Adrenal gland (tissue), 12 donors: Measurements from ENCODE around the gene GNLY. TPM values are rescaled to one million over a fixed set of nuclear protein-coding genes. Genes with fewer than 3 reads are reported as not detected.

Source experiments
- DNase-seq, 7 donors: peaks; one replicate each; pipeline ENCODE4 v3.0.0-alpha.2; 2019 to 2020
- H3K27ac ChIP-seq, 5 donors: fragments of 200-600 bp; sonication (generic) in 4 of 5; 1 replicate in 3 of 5; 2 replicates in 2 of 5; pipeline versions ENCODE4 v1.5.1 to v1.8.0; 2016 to 2020; ENCODE audit warnings: mild to moderate bottlenecking in 1 of 5
- H3K27me3 ChIP-seq: fragments of 200-600 bp; 2 replicates; pipeline ENCODE4 v1.8.0; 2021
- H3K36me3 ChIP-seq, 2 donors: fragments of 200-600 bp; replicated peaks in 1 of 2; 1 replicate in 1 of 2; 2 replicates in 1 of 2; pipeline versions ENCODE4 v1.5.1 to v1.8.0; 2018 to 2022
- H3K4me1 ChIP-seq, 2 donors: fragments of 200-600 bp; replicated peaks in 1 of 2; 1 replicate in 1 of 2; 2 replicates in 1 of 2; pipeline versions ENCODE4 v1.5.1 to v1.8.0; 2018 to 2021
- H3K4me3 ChIP-seq, 4 donors: fragments of 200-600 bp; sonication (generic) in 3 of 4; one replicate each; pipeline ENCODE4 v1.5.1; 2016 to 2018
- H3K9me3 ChIP-seq, 3 donors: fragments of 200-600 bp; sonication (generic) in 1 of 3; replicated peaks in 1 of 3; 1 replicate in 2 of 3; 2 replicates in 1 of 3; pipeline versions ENCODE4 v1.5.1 to v1.8.0; 2016 to 2021
- POLR2A ChIP-seq, 2 donors: fragments of 450-650 bp; IDR thresholded peaks; one replicate each; pipeline ENCODE4 v1.6.1; 2017; ENCODE audit warnings: antibody characterized with exemption in 2 of 2, mild to moderate bottlenecking in 2 of 2, moderate library complexity in 1 of 2
- WGBS, 4 donors: extraction: QIAGEN DNeasy Blood & Tissue Kit in 2 of 4; methylation state at CpG; one replicate each; pipeline versions ENCODE4 v1.1.5 to v1.1.7; 2013 to 2017; 5-methylcytosine and 5-hydroxymethylcytosine counted together
- intact Hi-C, 2 donors: fragments of 100-400 bp; cut with DNase I; formaldehyde crosslinking; loops; one replicate each; pipeline versions ENCODE4 v1.14.1 to v1.15.0; 2022 to 2023
- polyA plus RNA-seq, 3 donors: library from polyadenylated mRNA; stranded (reverse); fragments of 200-250 nt in 2 of 3; fragments of 350-450 nt in 1 of 3; fragmentation: Illumina TruSeq in 1 of 3; extraction: RNeasy Lipid Tissue Mini Kit (QIAGEN cat#74804) in 1 of 3; gene quantifications; one replicate each; pipeline ENCODE4 v1.2.3, GENCODE V29; 2013 to 2014
- total RNA-seq, 9 donors: library from RNA; depleted of rRNA in 4 of 9; stranded (reverse); fragments of >200 nt in 4 of 9; fragments of 120-200 nt in 1 of 9; fragmentation: NEBNext Ultra II Directional in 1 of 9; extraction: Animal tissue kit (Norgen Biotek cat#: 25700) in 1 of 9; gene quantifications; one replicate each; pipeline versions ENCODE4 v1.1.0 to v1.2.4, GENCODE V29; 2013 to 2023
- TF ChIP-seq, protein P1 (sequence below), 6 experiments: fragments of 450-650 bp in 4 of 6; fragments of 200-600 bp in 2 of 6; sonication (generic) in 1 of 6; IDR thresholded peaks; 1 replicate in 5 of 6; 2 replicates in 1 of 6; pipeline versions ENCODE4 v1.5.1 to v1.8.0; 2016 to 2021; ENCODE audit warnings: antibody characterized with exemption in 6 of 6, mild to moderate bottlenecking in 2 of 6, moderate library complexity in 1 of 6
- donor health status: healthy with polysubstance abuse.
- donor health status: Bipolar disorder and iron deficiency.
- donor health status: DM: yes; HTN: yes; CAD: no.
- donor health status: DM: no; HTN: no; CAD: no.
- donor health status: DM: no; HTN: no; CAD: no.
- donor health status: DM: yes; HTN: yes; CAD: no.

GNLY gene
- total and polyA plus RNA-seq, 12 donors: 0.28 to 6.7 (median 1.3) TPM; not detected in 1

DNA sequence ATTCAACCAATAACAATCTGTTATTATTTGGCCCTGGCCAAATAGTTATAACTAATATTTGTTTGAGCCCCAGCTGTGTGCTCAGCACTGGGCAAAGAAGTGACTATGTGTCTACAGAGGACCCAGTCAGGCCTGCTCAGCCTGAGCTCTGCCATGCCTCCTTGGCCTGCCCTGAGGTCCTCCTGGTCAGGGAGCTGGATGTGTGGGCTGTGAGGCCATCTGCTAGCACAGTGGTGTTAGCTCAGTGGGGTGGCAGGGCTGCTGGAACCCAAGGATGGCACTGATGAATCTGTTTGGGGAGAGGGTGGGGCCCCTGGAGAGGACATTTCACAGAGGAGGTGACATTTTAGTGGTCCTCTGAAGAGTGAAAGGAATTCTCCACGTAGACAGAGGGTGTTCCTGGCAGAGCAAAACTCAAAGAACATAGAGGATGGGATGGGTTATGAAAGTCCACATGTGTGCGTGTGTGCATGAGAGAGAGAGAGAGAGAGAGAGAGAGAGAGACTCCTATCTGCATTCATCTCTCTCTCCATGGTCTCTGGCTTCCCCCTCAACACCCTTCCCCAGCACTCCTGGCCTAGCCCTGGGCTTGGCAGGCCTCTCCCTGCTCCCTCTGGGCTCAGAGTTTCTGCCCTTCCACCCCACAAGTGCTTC is 38.4 kb downstream of the GNLY start:
- Histone ChIP-seq H3K36me3 (no peaks in the 10 kb centered on the region), H3K27me3 (no peaks in the 10 kb centered on the region), H3K4me1 (peaks cover 0 to 19% of the 10 kb centered on the region in 2 donors), H3K27ac (no peak overlapping the region), H3K4me3 (no peak overlapping the region), H3K9me3 (no peaks in the 10 kb centered on the region)
- WGBS, 4 donors: 79 to 91% (median 86%) methylated on average over 2 of the region's 2 CpGs
- intact Hi-C loops: loop anchor here in 1 of 2 donors (5.0 kb wide), 1 partner anchor 80 kb away; no protein-coding TSS in a partner anchor
- no peak for DNase-seq
- TF ChIP-seq, protein P1, sequence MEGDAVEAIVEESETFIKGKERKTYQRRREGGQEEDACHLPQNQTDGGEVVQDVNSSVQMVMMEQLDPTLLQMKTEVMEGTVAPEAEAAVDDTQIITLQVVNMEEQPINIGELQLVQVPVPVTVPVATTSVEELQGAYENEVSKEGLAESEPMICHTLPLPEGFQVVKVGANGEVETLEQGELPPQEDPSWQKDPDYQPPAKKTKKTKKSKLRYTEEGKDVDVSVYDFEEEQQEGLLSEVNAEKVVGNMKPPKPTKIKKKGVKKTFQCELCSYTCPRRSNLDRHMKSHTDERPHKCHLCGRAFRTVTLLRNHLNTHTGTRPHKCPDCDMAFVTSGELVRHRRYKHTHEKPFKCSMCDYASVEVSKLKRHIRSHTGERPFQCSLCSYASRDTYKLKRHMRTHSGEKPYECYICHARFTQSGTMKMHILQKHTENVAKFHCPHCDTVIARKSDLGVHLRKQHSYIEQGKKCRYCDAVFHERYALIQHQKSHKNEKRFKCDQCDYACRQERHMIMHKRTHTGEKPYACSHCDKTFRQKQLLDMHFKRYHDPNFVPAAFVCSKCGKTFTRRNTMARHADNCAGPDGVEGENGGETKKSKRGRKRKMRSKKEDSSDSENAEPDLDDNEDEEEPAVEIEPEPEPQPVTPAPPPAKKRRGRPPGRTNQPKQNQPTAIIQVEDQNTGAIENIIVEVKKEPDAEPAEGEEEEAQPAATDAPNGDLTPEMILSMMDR (IDR thresholded peaks at IDR 0.05): no peak
- no peak for TF ChIP-seq POLR2A (IDR thresholded peaks at IDR 0.05)

DNA sequence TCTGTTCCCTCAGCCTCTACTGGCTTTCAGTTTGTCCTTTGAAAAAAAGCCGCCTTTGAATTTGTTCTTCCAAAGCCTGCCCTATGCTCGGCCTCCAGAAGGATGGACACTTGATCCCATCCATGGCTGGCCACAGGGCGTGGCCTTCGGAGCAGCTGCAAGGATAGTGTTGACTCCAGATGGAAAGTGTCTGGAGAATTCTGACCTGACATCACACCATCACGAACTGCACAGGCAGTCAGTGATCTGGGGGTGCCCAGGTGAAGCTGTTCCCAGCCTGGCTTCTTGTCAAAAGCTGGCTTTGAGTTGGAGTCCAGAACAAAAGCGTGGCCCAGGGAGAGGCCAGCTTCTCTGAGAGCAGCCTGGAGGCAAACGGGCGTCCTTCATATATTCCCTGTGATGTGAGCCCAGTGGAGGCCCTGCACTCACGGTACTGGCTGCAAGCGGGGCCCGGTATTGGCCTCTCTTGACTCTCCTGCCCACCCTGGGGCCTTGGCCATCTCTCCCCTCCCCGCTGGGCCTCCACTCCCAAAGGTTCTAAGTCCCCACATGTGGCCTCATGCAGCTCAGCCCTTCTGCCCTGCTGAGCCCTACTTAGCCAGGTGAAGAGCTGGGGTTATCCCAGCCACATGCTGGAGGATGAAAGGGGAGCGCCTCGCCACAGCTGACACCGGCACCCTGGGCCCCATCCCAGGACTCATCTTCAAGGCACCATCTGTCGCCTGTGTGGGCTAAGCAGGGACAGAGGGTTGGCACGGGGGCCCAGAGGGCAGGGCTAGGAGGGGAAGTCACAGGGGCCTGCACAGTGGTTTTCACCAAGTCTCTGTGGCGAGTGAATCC is 39.2 kb downstream of the GNLY start:
- DNase-seq: no peak
- no peak overlapping the region for H3K27ac ChIP-seq

DNA sequence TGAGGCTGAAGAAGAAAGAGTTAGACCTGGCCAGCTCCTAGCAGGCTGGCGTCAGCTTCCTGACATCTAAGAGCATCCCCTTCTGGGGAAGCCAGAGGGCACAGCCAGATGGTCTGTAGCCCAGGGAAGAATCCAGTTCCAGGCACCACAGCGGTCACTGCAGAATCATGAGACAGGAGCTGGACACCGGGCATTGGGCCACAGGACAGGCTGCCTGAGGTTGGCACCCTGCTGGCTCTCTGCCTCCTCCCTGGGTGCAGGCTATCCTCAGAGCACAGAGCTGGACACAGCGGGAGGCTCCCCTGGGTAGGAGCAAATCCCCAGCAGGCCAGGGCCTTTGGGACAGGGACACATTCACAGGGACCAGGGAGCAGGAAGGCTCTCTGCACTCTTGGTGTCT is 39.9 kb downstream of the GNLY start:
- H3K9me3 ChIP-seq: no peaks in the 10 kb centered on the region
- intact Hi-C loops: loop anchor here in 1 of 2 donors (5.0 kb wide), 1 partner anchor 78 kb away; no protein-coding TSS in a partner anchor
- DNase-seq: no peak
- no peaks in the 10 kb centered on the region for H3K36me3 ChIP-seq
- peaks cover 0 to 13% of the 10 kb centered on the region in 2 donors for H3K4me1 ChIP-seq
- H3K4me3 ChIP-seq: no peak overlapping the region
- WGBS, 4 donors: 85 to 94% (median 90%) methylated on average over 2 to 4 of the region's 4 CpGs
- no peak overlapping the region for H3K27ac ChIP-seq
- TF ChIP-seq POLR2A (IDR thresholded peaks at IDR 0.05): no peak
- TF ChIP-seq, protein P1 (IDR thresholded peaks at IDR 0.05): no peak
- H3K27me3 ChIP-seq: no peaks in the 10 kb centered on the region

More for the DNA sequence above, 39.2 kb downstream of the GNLY start:
- peaks cover 0 to 19% of the 10 kb centered on the region in 2 donors for H3K4me1 ChIP-seq
- 87 to 90% (median 89%) methylated on average over 4 to 18 of the region's 18 CpGs for WGBS, 4 donors
- H3K9me3 ChIP-seq: no peaks in the 10 kb centered on the region
- no peaks in the 10 kb centered on the region for H3K27me3 ChIP-seq
- no peak overlapping the region for H3K4me3 ChIP-seq
- H3K36me3 ChIP-seq: no peaks in the 10 kb centered on the region
- intact Hi-C loops: loop anchor here in 1 of 2 donors (5.0 kb wide), 1 partner anchor 79 kb away; no protein-coding TSS in a partner anchor
- TF ChIP-seq, protein P1 (IDR thresholded peaks at IDR 0.05): no peak

DNA sequence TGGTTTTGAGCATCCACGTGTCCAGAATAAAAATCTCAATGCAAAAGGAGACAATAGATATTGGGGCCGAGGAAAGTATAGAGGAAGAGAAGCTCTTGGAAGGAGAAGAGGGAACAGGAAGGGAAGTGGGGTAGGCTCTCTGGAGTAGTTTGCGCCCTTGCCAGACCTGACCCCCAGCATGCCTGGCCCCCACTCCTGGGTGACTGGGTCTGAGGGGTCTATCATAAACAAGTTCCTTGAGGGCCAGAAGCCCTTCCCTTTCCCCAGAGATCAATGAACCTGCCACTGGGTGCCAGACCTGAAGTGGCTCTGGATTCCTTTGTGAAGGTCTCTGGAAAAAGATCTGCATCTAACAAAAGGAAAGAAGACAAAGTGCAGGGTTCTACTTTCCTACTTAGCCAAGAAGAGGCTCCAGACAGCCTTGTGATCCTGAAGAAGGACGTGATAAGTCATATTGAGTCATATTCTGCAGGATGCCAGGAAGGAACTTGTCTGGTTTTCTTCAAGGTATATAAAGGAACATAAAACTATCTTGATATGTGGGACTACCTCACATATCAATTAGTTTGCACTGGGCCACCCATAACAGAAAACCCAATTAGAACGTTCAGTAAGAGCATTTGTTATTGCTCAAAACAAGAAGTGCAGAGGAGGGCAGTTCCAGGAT is 40.9 kb downstream of the GNLY start:
- intact Hi-C loops: loop anchor here in 1 of 2 donors (5.0 kb wide), 1 partner anchor 77 kb away; no protein-coding TSS in a partner anchor
- H3K4me3 ChIP-seq: no peak overlapping the region
- TF ChIP-seq, protein P1 (IDR thresholded peaks at IDR 0.05): no peak
- TF ChIP-seq POLR2A (IDR thresholded peaks at IDR 0.05): no peak
- WGBS, 4 donors: 75 to 86% (median 85%) methylated on average over 5 of the region's 5 CpGs
- DNase-seq: no peak
- peaks cover 0 to 10% of the 10 kb centered on the region in 2 donors for H3K4me1 ChIP-seq
- H3K36me3 ChIP-seq: no peaks in the 10 kb centered on the region
- no peak overlapping the region for H3K27ac ChIP-seq
- H3K9me3 ChIP-seq: no peaks in the 10 kb centered on the region
- H3K27me3 ChIP-seq: no peaks in the 10 kb centered on the region
